Measurements from ENCODE around the gene BRD1. TPM values are rescaled to one million over a fixed set of nuclear protein-coding genes. Genes with fewer than 3 reads are reported as not detected.

Gene BRD1
- total RNA-seq, 2 experiments from 2014 or later, result 43.0 to 44.3 TPM

GRCh38 chr22:49724030-49724892 lies 103.4 kb downstream of the BRD1 start:
- peak; percentile 21 for ATAC-seq

GRCh38 chr22:49723478-49724029 lies 104.1 kb downstream of the BRD1 start:
- H3K36me3 Mint-ChIP-seq (ENCODE audit: low read depth), result no peaks in the 10 kb centered on the region
- POLR2A ChIA-PET, result no interaction called here
- peaks cover 21% of the 10 kb centered on the region for H3K4me1 Mint-ChIP-seq (ENCODE audit: low read depth)
- H3K27ac Mint-ChIP-seq, result peak overlapping the region; percentile 89
- H3K9me3 Mint-ChIP-seq (ENCODE audit: insufficient read depth), result no peaks in the 10 kb centered on the region
- DNase-seq (no peak), ATAC-seq (no peak)
- H3K27me3 Mint-ChIP-seq (ENCODE audit: low read depth), result peaks cover 23% of the 10 kb centered on the region
- H3K4me3 Mint-ChIP-seq, result peak overlapping the region; percentile 83
- CTCF ChIA-PET, result interaction anchor here (1.0 to 1.3 kb wide), 3 partner anchors 22 to 677 kb away, joined by 3 to 5 read pairs (median 4); no protein-coding TSS in a partner anchor

More at GRCh38 chr22:49724030-49724892, 103.4 kb downstream of the BRD1 start:
- H3K4me1 Mint-ChIP-seq (ENCODE audit: low read depth), result peaks cover 21% of the 10 kb centered on the region
- peak overlapping the region; percentile 83 for H3K4me3 Mint-ChIP-seq
- DNase-seq, result peak; percentile 40
- peaks cover 26% of the 10 kb centered on the region for H3K27me3 Mint-ChIP-seq (ENCODE audit: low read depth)
- peak overlapping the region; percentile 89 for H3K27ac Mint-ChIP-seq
- H3K9me3 Mint-ChIP-seq (ENCODE audit: insufficient read depth), result no peaks in the 10 kb centered on the region
- ChIA-PET POLR2A (no interaction called here), CTCF (interaction anchor here (1.0 to 1.3 kb wide), 4 partner anchors 23 to 678 kb away, joined by 3 to 5 read pairs (median 4); no protein-coding TSS in a partner anchor)
- no peaks in the 10 kb centered on the region for H3K36me3 Mint-ChIP-seq (ENCODE audit: low read depth)

Other genes with a start within 250 kb of the BRD1 start
- gene ZBED4, start 26.0 kb upstream of the BRD1 start, total RNA-seq, result 10 to 100 TPM; 19.4 to 19.6 TPM
- gene ALG12, start 90.6 kb upstream of the BRD1 start, total RNA-seq, result 10 to 100 TPM; 16.3 to 17.4 TPM
- 10 to 100 TPM; 58.0 to 58.1 TPM for gene CRELD2, start 90.8 kb upstream of the BRD1 start, total RNA-seq
- 10 to 100 TPM; 45.1 to 45.7 TPM for gene PIM3, start 132.9 kb upstream of the BRD1 start, total RNA-seq
- not detected for gene IL17REL, start 184.9 kb upstream of the BRD1 start, total RNA-seq
- gene TTLL8, start 230.4 kb upstream of the BRD1 start, total RNA-seq, result not detected

Measured in activated CD8-positive, alpha-beta T cell treated with anti-CD3 and anti-CD28 coated beads, Interleukin-2, amount 10 ng/mL, durations not matched to agents 7 days and 5 days (primary cell).